SW480 (cell line): Measurements from ENCODE around the gene NRK.
"Not testable (repeated sequence)": the region's sequence is repeated elsewhere in the genome, so short reads cannot be mapped to it uniquely, and the experiment has no call there.

Experiments used
- DNase-seq: peaks from one replicate; pipeline ENCODE4 v3.0.0-alpha.2; 2016; ENCODE audit warnings: low spot score

Gene NRK, protein sequence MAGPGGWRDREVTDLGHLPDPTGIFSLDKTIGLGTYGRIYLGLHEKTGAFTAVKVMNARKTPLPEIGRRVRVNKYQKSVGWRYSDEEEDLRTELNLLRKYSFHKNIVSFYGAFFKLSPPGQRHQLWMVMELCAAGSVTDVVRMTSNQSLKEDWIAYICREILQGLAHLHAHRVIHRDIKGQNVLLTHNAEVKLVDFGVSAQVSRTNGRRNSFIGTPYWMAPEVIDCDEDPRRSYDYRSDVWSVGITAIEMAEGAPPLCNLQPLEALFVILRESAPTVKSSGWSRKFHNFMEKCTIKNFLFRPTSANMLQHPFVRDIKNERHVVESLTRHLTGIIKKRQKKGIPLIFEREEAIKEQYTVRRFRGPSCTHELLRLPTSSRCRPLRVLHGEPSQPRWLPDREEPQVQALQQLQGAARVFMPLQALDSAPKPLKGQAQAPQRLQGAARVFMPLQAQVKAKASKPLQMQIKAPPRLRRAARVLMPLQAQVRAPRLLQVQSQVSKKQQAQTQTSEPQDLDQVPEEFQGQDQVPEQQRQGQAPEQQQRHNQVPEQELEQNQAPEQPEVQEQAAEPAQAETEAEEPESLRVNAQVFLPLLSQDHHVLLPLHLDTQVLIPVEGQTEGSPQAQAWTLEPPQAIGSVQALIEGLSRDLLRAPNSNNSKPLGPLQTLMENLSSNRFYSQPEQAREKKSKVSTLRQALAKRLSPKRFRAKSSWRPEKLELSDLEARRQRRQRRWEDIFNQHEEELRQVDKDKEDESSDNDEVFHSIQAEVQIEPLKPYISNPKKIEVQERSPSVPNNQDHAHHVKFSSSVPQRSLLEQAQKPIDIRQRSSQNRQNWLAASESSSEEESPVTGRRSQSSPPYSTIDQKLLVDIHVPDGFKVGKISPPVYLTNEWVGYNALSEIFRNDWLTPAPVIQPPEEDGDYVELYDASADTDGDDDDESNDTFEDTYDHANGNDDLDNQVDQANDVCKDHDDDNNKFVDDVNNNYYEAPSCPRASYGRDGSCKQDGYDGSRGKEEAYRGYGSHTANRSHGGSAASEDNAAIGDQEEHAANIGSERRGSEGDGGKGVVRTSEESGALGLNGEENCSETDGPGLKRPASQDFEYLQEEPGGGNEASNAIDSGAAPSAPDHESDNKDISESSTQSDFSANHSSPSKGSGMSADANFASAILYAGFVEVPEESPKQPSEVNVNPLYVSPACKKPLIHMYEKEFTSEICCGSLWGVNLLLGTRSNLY (N-terminal part only)

DNA sequence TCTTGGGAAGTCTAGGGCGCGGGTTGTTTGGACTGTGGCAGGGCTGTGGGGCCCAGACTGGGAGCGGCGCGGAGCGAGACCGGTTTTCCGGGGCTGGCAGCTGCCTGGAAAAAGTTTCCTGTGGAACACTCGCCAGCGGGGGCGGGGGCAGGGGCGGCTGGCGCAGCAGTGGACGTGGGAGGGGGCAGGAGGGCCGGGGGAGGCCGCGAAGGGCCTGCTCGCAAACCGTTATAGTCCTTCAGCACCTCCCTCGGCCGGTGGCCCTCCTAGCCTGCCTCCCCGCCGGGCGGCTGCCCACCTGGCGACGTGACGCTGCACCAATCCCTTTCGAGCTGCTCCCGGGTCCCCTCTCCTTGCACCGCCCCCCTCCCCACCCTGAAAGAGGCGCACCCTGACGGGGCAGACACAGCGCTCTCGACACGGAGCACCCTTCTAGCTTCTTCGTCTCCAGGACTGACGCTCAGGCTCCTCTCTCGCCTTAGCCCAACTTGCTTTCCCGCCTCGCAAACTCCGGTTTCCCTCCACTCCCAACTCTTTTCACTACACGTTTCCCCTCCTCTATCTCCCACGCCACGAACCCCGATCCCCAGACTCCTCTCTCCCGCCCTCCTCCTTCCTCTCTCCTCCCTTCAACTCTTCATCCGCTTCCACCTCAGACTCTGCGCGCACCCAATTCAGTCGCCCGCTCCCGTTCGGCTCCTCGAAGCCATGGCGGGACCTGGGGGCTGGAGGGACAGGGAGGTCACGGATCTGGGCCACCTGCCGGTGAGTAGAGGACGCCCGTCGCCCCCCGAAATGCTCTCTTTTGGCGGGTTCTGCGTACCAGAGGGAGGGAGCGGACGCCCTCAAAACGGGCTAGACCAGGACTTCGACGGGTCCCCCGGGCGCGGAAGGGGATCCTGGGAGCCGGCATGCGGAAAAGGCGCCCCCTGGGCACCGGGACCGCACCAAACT is at the start of gene NRK:
Gene NRK, plus strand, starts transcription at position 402 of the 954 bp plus-strand sequence. Its CDS starts 307 bp downstream, at position 709.
- DNase-seq, result no peak

DNA sequence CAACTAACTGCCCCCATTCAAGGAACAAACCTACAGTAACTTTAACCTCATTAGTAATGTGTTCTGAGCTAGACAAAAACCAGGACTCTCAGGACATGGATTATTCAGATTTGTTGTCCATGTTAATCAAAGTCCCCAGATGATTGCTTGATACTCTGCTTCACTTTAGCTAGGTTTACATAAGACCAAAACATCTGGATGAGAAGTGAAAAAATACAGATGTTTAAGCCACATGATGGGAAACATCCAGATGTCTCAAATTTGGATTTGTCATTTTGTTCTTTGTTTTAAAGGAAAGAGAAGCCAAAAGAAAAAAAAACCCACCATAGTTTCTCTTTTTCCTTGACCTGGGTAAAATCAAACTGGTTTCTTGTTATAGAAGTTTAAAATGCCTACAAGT is 48.5 kb upstream of the NRK start:
- DNase-seq, result no peak

DNA sequence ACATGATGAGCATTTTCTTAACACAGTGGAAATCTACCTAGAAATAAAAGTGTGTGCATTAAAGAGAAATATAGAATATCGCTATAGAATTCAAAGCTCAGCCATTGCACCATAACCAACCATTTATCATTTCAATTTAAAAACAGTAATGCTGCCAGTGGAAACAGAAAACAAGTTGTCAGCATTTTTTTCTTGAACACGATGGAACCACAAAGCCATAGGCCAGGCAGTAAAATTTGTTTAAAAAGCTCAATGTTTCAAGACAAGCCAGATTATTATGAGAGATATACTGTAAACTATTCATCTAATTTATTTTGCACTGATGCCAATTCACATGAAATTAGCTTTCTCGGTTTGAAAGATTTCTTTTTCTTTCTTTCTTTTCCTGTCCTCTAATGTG is 46.7 kb upstream of the NRK start:
- DNase-seq, result no peak

DNA sequence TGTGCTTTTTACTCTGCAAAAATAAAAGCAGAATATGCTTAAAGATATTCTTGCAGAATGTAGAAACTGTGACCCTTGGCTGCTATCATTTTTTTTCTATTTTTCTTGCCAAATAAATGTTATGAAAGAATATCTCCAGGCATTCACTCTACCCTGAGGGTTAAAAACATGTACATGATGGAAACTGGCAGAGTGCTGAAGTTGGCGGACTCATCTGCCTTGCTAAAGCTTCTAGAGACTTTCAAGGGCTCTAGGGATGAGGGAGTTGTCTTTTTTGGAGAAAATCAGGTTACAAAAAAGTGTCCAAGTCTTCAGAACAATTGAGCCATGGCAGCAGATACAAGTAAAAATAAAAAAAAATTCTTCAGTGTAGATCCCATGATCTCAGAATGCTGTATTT is 40.5 kb upstream of the NRK start:
- DNase-seq, result no peak

DNA sequence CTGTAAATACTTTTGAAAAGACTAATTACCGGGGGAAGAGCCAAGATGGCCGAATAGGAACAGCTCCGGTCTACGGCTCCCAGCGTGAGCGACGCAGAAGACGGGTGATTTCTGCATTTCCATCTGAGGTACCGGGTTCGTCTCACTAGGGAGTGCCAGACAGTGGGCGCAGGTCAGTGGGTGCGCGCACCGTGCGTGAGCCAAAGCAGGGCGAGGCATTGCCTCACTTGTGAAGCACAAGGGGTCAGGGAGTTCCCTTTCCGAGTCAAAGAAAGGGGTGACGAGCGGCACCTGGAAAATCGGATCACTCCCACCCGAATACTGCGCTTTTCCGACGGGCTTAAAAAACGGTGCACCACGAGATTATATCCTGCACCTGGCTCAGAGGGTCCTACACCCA is 25.5 kb upstream of the NRK start:
- not testable (repeated sequence) for DNase-seq

DNA sequence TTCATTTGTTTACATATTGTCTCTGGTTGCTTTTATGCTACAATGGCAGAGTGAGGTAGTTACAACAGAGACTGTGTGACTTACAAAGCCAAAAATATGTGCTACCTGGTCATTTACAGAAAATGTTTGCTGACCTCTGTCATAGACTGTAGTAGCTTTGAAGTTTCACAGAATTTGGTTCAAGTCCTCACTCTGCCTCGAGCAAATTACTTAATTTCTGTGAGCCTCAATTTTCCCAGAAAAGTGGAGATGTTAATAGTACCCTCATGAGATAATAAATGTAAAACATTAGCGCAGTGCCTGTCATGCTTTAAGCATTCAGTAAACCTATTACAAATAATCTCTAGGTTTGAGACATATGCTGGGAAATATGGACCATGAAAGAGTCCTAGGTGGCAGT is 18.4 kb upstream of the NRK start:
- DNase-seq, result no peak

DNA sequence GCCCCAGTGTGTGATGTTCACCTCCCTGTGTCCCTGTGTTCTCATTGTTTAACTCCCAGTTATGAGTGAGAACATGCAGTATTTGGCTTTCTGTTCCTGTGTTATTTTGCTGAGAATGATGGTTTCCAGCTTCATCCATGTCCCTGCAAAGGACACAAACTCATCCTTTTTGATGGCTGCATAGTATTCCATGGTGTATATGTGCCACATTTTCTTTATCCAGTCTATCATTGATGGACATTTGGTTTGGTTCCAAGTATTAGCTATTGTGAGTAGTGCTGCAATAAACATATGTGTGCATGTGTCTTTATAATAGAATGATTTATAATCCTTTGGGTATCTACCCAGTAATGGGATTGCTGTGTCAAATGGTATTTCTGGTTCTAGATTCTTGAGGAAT is 16.7 kb upstream of the NRK start:
- DNase-seq, result not testable (repeated sequence)

DNA sequence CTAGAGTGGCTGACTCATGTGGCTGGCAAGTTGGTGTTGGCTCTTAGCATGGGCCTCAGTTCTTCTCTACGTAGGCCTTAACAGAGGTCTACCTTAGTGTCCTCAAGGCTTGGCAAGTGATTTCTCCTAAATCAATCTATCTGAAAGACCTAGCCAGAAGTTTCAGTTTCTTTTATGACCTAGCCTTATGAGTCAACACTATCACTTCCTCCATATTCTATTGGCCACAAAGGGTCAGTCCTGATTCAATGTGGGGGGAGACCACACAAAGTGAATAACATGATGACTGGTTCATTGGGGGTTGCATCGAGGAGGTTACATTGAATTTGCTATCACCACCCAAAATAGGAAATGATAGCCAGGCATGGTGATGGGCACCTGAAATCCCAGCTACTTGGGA is 5.8 kb upstream of the NRK start:
- no peak for DNase-seq

DNA sequence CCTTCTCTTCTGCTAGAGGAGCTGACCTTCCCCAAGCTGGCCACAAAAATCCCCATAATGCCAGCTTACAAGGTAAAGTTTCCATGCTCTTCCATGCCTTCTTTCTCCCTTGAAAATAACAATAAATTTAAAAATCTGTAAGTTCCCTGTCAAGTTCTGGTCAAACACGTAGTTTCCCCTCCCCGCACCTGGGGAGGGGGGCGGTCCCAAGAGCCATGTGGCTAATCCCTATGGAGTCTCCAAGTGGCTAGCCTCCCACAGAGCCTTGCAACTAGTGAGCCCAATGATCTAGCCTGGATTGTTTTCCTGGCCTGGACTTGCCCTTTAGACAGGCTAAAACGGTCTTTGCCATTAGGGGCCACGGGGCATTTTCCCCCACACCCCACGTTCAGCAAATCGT is 2.1 kb upstream of the NRK start:
- DNase-seq, result no peak

DNA sequence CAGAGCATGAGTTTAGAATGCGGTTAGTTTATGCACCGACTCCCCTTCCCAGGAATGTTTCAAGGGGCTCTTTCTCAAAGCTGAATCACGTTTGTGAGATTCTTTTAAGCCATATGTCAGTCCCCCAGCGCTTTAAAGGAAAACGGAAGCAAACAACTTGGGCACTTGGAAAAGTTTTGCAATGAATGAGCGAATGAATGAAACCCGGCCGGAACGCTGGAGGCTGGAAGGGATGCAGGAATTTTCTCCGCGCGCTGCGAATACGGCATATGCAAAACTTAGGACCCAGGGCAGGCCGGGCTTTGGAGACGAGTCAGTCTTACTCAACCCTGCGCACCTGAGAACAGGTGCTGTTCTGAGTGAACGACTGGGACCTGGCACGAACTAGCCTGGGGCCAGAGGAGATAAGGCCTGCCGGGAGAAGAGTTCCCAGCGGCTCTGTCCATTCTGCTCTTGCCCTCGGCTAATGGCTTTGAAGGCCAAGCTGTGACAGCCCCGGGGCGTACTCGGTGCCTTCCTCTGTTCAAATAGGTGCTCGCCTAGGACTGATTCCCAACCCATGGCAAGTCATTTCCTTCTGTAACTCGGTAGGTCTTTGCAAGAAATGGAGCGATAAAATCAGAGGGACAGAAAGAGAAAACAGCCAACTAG is 743 bp upstream of the NRK start:
- DNase-seq, result no peak

DNA sequence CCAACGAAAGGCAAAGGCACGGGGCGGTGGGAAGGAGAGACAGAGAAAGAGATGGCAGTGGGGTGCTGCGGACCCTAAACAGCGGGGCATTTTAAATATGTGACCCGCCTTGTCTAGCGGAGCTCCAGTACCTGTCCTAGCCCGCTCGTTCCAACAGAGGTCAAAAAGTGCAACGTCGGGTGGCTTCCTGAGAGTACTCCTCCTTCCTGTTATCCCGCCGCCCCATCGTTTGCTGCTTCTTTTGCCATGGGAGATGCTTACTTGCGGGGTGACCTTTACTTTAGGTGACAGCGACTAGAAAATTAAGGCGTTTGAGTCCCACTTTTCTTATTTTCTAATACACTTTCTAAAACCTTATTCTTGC is 735 bp downstream of the NRK start:
- no peak for DNase-seq

DNA sequence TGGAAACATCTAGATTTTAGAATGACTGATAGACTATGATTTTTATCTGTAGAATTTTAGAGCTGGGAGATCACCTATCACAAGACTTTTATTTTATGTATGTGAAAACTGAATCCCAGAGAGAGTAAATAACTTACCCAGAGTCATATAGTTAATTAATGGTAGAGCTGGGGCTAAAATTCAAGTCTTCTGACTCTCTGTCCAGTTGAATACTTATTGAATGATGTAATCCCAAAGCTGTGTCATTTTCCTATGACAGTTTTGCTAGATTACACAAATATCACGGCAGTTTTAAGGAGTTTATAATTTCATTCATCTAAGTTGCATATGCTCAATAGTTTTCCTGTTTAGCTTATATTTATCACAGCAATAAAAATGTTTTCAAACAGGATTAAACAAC is 6.7 kb downstream of the NRK start:
- DNase-seq, result no peak

DNA sequence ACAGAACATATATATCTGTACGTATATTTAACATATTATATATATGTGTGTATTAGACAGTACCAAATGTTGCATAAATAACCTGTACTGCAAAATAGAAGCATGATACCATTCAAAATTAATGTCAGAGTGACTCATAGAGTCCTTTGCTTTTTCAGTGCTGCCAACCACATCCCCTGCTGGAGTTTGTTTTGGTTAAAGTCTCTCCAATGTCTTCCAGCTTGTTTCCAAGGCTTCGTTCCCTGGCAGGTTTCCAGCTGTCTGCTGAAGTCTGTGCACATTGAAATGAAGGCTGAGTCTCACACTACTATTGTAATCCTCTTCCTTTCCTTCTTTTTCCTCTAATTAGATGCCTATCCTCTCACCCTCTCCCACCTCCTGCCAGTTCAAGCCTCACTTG is 14.9 kb downstream of the NRK start:
- peak; percentile 13 for DNase-seq

DNA sequence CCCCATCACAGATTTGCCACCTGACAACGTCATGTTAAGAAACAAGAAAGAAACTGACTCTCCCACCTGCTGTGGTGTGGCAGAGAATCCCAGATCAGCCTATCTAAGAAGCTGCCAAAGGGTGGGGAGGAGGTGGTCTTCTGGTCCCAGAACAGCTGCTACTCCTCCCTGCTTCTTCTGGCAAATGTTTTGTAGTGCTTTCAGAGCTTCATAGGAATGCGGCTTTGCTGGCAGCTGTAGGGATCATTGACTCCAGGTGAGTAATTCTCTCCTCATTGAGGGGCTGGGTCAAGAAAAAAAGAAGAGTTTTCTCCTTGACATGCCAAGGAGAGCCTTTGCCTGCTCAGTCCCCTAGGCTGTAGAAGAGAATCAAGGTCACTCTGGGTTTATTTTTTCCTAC is 23.3 kb downstream of the NRK start:
- no peak for DNase-seq

DNA sequence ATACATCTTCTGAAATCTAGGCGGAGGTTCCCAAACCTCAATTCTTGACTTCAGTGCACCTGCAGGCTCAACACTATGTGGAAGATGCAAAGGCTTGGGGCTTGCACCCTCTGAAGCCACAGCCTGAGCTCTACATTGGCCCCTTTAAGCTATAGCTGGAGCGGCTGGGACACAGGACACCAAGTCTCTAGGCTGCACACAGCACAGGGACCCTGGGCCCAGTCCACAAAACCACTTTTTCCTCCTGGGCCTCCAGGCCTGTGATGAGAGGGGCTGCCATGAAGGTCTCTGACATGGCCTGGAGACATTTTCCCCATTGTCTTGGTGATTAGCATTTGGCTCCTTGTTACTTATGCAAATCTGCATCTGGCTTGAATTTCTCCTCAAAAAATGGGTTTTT is 27.8 kb downstream of the NRK start:
- not testable (repeated sequence) for DNase-seq

DNA sequence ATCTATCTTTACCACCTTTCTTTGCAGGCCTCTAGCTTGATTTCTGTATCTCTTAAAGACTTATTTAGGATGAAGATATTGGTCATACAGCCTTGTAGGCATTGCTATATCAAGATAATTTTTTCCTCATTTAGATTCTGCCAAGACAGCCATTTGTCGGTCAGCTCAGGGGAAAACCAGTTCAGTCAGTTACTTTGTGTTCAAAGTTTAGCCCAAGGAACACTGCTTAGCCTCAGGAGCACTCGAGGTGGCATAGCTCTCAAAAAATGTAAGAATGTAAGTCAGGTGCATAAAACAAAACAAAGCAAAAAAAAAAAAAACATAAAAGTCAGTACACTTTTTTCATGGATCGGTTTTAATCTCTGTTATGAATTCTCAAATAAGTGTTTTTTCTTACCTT is 43.4 kb downstream of the NRK start:
- no peak for DNase-seq

DNA sequence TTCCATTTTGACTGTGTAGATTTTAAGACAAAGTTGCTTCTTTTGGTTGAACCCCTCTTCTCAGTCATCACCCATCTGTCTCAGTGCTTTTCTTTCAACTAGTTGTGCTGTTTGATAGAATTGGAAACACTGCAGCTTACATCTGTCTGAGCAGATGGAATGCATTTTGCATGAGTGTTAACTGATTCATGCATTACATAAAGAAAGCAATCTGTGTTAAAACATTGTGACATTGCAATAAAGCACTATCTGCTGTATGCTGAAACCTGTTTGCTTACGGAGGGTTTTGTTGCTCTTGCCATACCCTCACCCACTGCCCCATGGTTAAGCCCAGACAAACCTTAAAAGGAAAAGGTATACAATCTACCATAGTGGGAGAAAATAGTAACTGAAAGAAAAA is 47.4 kb downstream of the NRK start:
- DNase-seq, result no peak

DNA sequence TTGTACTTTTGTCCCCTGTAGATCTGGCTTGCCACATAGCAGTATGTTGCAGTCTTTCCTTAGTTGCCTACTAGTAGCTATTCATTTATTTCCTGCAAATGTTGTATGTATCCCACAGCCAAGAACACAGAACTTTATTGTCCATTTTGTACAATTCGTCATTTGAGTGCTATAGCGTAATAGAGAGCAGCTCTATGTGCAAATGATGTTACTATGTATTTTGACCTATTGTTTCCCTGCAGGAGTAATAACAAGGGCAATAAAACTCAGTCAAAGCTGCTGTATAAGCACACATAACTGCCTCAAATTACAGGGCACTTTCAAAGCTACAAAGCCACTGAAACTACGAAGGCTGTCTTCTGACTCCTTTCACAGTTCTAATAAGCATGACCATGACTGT is 48.1 kb downstream of the NRK start:
- no peak for DNase-seq

DNA sequence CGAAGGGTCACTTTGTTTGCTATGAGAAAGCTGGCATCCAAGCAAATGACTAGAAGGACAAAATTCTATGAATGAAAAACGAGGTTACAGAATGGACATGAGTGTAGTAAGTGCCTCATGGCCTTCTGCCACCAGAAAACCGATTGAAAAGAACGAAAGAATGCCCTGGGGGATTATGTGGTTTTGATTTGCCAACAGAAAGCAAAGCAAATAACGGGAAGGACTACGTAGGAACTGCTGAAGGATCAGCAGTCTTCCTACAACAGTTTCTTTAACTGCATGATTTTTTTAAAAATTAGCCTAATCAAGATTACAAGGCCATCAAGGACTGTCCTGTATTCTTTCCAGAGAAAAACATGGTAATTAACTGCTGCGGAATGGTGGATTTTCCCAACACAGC is 50.6 kb downstream of the NRK start:
- no peak for DNase-seq

DNA sequence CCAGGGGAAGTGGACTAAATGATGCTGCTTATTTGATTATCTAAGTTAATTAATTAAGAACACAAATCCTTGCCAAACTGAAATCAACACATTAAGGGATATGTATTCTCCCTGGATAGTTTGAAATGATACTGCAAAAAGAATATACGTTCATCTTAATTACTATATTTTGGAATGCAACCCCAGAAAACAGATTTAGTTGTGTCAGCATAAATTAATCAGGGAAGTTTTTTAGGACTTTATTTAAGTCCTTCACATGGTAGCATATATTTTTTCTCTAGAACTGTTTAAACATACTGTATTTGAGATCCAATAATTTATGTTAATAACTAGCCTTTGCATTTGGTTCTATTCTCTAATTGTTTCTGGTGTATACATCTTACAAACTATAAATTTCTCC is 52.5 kb downstream of the NRK start:
- no peak for DNase-seq

DNA sequence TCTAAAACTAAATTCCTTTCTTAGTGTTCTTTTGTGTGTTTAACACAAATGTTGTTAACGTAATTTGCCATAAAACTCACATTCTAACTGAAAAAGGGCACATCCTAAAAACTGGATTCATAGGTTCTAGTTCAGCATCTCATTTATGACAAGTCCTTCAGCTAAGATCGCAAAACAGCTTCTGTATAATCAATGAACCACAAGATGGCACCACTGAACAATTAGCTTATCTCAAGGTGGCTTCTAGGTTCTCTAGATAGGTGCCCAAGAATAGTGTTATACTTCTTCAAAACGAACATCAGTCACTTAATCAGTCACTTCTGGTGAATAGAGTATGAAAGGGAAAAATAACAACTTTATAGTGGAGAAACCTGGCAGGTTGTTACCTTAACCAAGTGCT is 54.3 kb downstream of the NRK start:
- peak; percentile 7 for DNase-seq
